ENCODE data around the gene GJA4. TPM values are rescaled to one million over a fixed set of nuclear protein-coding genes. Genes with fewer than 3 reads are reported as not detected.

Gene GJA4
- total RNA-seq, 2 donors from 2014 or later = 9.0 TPM

DNA sequence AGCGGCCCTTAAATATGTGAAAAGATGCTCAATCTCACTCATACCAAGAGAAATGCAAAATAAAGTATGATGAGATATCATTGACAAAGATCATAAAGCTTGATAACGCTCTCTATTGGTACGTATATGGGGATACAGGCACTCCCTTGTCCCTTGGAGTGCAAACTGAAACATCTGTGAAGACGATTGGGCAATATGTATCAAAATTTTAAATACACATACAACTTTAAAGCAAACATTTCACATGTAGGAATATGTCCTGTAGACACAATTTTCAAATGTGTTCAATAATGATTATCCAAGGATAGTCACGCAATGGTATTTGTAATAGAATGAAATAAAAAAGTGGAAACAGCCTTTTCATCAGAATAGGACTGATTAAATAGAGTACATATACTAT is 13.8 kb upstream of the GJA4 start:
- TF ChIP-seq, protein P1, sequence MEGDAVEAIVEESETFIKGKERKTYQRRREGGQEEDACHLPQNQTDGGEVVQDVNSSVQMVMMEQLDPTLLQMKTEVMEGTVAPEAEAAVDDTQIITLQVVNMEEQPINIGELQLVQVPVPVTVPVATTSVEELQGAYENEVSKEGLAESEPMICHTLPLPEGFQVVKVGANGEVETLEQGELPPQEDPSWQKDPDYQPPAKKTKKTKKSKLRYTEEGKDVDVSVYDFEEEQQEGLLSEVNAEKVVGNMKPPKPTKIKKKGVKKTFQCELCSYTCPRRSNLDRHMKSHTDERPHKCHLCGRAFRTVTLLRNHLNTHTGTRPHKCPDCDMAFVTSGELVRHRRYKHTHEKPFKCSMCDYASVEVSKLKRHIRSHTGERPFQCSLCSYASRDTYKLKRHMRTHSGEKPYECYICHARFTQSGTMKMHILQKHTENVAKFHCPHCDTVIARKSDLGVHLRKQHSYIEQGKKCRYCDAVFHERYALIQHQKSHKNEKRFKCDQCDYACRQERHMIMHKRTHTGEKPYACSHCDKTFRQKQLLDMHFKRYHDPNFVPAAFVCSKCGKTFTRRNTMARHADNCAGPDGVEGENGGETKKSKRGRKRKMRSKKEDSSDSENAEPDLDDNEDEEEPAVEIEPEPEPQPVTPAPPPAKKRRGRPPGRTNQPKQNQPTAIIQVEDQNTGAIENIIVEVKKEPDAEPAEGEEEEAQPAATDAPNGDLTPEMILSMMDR (conservative IDR thresholded peaks at IDR 0.05) = no peak
- Mint-ChIP-seq H3K27ac (no peak overlapping the region), H3K36me3 (ENCODE audit: low read depth) (no peaks in the 10 kb centered on the region), H3K9me3 (no peaks in the 10 kb centered on the region), H3K4me1 (peaks cover 21% of the 10 kb centered on the region), H3K4me3 (no peak overlapping the region), H3K27me3 (ENCODE audit: insufficient read depth) (peaks cover 23% of the 10 kb centered on the region)
- no peak overlapping the region for H3K9ac ChIP-seq (ENCODE audit: extremely low read depth, low read length, poor library complexity, severe bottlenecking)
- H3K4me1 ChIP-seq (ENCODE audit: control insufficient read depth, insufficient read depth, low read length) = peaks cover 28% of the 10 kb centered on the region
- peaks cover 27% of the 10 kb centered on the region for H3K27me3 ChIP-seq (ENCODE audit: control insufficient read depth, insufficient read depth, low read length, poor library complexity, severe bottlenecking)
- no peaks in the 10 kb centered on the region for H3K36me3 ChIP-seq (ENCODE audit: control insufficient read depth, insufficient read depth, low read length)
- H3K4me3 ChIP-seq (ENCODE audit: low read length) = no peak overlapping the region
- H3K27ac ChIP-seq (ENCODE audit: low read depth, low read length) = no peak overlapping the region
- 93 to 100% methylated on average over 2 to 5 of the region's 5 CpGs for WGBS, 2 experiments (ENCODE audit: insufficient coverage in 1 of 2, insufficient read length in 1 of 2)
- H3K9me3 ChIP-seq (ENCODE audit: control insufficient read depth, low read length) = no peaks in the 10 kb centered on the region
- no peak for DNase-seq

DNA sequence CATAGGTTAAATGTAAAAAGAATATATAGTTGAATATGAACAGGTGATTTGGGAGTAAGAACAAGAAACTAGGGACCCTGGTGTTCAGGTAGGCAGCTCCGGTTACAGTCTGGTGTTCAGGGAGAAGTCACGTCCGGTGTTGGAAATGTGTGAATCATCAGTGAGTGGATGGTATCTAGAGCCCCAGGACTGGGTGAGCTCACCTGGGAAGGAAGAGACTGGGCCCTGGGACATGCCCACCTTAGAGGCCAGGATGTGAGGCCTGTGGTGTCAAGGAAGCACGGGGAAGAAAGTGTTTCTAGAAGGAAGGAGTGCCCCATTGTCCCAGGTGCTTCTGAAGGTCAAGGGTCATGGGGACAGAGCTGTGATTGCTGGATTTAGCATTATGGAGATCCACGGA is 13.3 kb upstream of the GJA4 start:
- peaks cover 23% of the 10 kb centered on the region for H3K27me3 Mint-ChIP-seq (ENCODE audit: insufficient read depth)
- H3K36me3 Mint-ChIP-seq (ENCODE audit: low read depth) = no peaks in the 10 kb centered on the region
- peaks cover 24% of the 10 kb centered on the region for H3K4me1 ChIP-seq (ENCODE audit: control insufficient read depth, insufficient read depth, low read length)
- H3K9me3 ChIP-seq (ENCODE audit: control insufficient read depth, low read length) = no peaks in the 10 kb centered on the region
- H3K9ac ChIP-seq (ENCODE audit: extremely low read depth, low read length, poor library complexity, severe bottlenecking) = no peak overlapping the region
- peak; percentile 40 for DNase-seq
- no peak overlapping the region for H3K4me3 Mint-ChIP-seq
- no peak overlapping the region for H3K27ac ChIP-seq (ENCODE audit: low read depth, low read length)
- TF ChIP-seq, protein P1 (conservative IDR thresholded peaks at IDR 0.05) = no peak
- H3K27me3 ChIP-seq (ENCODE audit: control insufficient read depth, insufficient read depth, low read length, poor library complexity, severe bottlenecking) = peaks cover 27% of the 10 kb centered on the region
- no peak overlapping the region for H3K4me3 ChIP-seq (ENCODE audit: low read length)
- H3K9me3 Mint-ChIP-seq = no peaks in the 10 kb centered on the region
- H3K4me1 Mint-ChIP-seq = peaks cover 21% of the 10 kb centered on the region
- H3K27ac Mint-ChIP-seq = no peak overlapping the region
- no peaks in the 10 kb centered on the region for H3K36me3 ChIP-seq (ENCODE audit: control insufficient read depth, insufficient read depth, low read length)
- WGBS, 2 experiments (ENCODE audit: insufficient coverage in 1 of 2, insufficient read length in 1 of 2) = 88 to 90% methylated on average over 4 to 5 of the region's 5 CpGs

DNA sequence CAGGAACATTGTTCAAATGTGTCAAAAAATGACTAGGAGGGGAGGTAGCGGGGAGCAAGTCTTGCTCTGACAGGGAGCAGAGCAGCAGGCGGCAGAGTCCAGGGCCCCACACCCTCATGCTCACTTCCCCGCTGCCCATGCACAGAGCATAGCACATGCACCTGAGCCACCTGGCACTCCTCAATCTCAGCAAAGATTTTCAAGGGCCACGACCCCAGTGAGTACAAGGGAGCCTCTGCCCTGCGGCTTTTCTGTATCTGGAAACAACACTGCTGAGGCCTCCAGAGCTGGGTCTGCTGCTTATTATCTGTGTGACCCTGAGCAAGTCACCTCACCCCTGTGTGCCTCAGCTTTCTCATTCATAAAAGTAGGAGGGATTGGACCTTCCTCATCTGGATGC is 12.8 kb upstream of the GJA4 start:
- no peaks in the 10 kb centered on the region for H3K36me3 ChIP-seq (ENCODE audit: control insufficient read depth, insufficient read depth, low read length)
- H3K4me3 ChIP-seq (ENCODE audit: low read length) = no peak overlapping the region
- peaks cover 23% of the 10 kb centered on the region for H3K27me3 Mint-ChIP-seq (ENCODE audit: insufficient read depth)
- H3K4me3 Mint-ChIP-seq = no peak overlapping the region
- no peaks in the 10 kb centered on the region for H3K36me3 Mint-ChIP-seq (ENCODE audit: low read depth)
- DNase-seq = peak; percentile 41
- WGBS, 2 experiments (ENCODE audit: insufficient coverage in 1 of 2, insufficient read length in 1 of 2) = 87 to 93% methylated on average over 4 to 5 of the region's 5 CpGs
- no peaks in the 10 kb centered on the region for H3K9me3 ChIP-seq (ENCODE audit: control insufficient read depth, low read length)
- H3K4me1 ChIP-seq (ENCODE audit: control insufficient read depth, insufficient read depth, low read length) = peaks cover 22% of the 10 kb centered on the region
- no peak overlapping the region for H3K27ac Mint-ChIP-seq
- H3K27ac ChIP-seq (ENCODE audit: low read depth, low read length) = no peak overlapping the region
- TF ChIP-seq, protein P1 (conservative IDR thresholded peaks at IDR 0.05) = no peak
- H3K27me3 ChIP-seq (ENCODE audit: control insufficient read depth, insufficient read depth, low read length, poor library complexity, severe bottlenecking) = peaks cover 27% of the 10 kb centered on the region
- H3K9ac ChIP-seq (ENCODE audit: extremely low read depth, low read length, poor library complexity, severe bottlenecking) = no peak overlapping the region
- no peaks in the 10 kb centered on the region for H3K9me3 Mint-ChIP-seq
- H3K4me1 Mint-ChIP-seq = peaks cover 21% of the 10 kb centered on the region
